PC-3 (cell line): ENCODE measurements around the gene PPCS.

Source experiments
- CTCF ChIP-seq: fragments of 300-600 bp; sonication (generic); conservative IDR thresholded peaks from 2 replicates; pipeline ENCODE4 v1.5.1; 2017; ENCODE audit warnings: antibody characterized with exemption, low read depth, mild to moderate bottlenecking, low read length
- EZH2 ChIP-seq: fragments of 300-600 bp; sonication (generic); IDR thresholded peaks from one replicate; pipeline ENCODE4 v1.6.1; 2017; ENCODE audit warnings: antibody characterized with exemption, mild to moderate bottlenecking, low read length; ENCODE audit not compliant: unreplicated experiment
- EZH2phosphoT487 ChIP-seq: fragments of 300-600 bp; sonication (generic); IDR thresholded peaks from 2 replicates; pipeline ENCODE4 v1.6.1; 2018; ENCODE audit warnings: mild to moderate bottlenecking, antibody characterized with exemption, low read length, borderline replicate concordance

DNA sequence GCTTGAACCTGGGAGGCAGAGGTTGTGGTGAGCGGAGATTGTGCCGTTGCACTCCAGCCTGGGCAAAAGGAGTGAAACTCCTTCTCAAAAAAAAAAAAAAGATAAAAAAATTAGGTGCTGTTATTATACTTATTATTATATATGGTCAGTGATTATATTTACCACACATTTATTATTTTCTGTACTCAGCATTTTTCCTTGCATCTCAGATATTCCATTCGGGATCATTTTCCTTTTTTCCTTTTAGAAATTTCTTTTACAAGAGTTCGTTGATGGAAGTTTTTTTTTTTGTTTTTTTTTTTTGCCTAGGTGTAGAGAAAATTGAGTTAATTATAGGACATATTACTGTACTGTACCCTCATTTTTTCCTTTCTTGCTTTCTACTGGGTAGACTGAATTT lies 20.3 kb downstream of the PPCS start:
- TF ChIP-seq CTCF (no peak), EZH2phosphoT487 (no peak), EZH2 (no peak)
